HG02870 (cell line): ENCODE data around the gene TACC2.
"Not testable (repeated sequence)": the region's sequence is repeated elsewhere in the genome, so short reads cannot be mapped to it uniquely, and the experiment has no call there.

Experiments
- ATAC-seq: cut with Tn5 transposase; IDR thresholded peaks from one replicate; pipeline ENCODE4 v1.9.1; 2021; ENCODE audit warnings: mild to moderate bottlenecking, moderate library complexity; ENCODE audit not compliant: unreplicated experiment

Gene TACC2

GRCh38 chr10:122023257-122023656, 34.3 kb downstream of the TACC2 start:
- ATAC-seq, result not testable (repeated sequence)

- no peak for ATAC-seq
Measured at GRCh38 chr10:122029499-122030199, 40.7 kb downstream of the TACC2 start.

- no peak for ATAC-seq
Measured at GRCh38 chr10:122030200-122030552, 41.2 kb downstream of the TACC2 start.

GRCh38 chr10:122033224-122033926, 44.4 kb downstream of the TACC2 start:
- ATAC-seq, result no peak

GRCh38 chr10:122034149-122034756, 45.3 kb downstream of the TACC2 start:
- ATAC-seq, result no peak

- ATAC-seq, result no peak
Measured at GRCh38 chr10:122040786-122041185, 51.8 kb downstream of the TACC2 start.

GRCh38 chr10:122042836-122043235, 53.9 kb downstream of the TACC2 start:
- ATAC-seq, result no peak

- no peak for ATAC-seq
Measured at GRCh38 chr10:122044045-122044661, 55.2 kb downstream of the TACC2 start.

GRCh38 chr10:122044713-122045112, 55.8 kb downstream of the TACC2 start:
- ATAC-seq, result no peak

GRCh38 chr10:122045212-122045611, 56.2 kb downstream of the TACC2 start:
- ATAC-seq, result no peak

- ATAC-seq, result no peak
Measured at GRCh38 chr10:122047560-122047959, 58.6 kb downstream of the TACC2 start.

- no peak for ATAC-seq
Measured at GRCh38 chr10:122049076-122049475, 60.1 kb downstream of the TACC2 start.

GRCh38 chr10:122050311-122050710, 61.3 kb downstream of the TACC2 start:
- ATAC-seq, result no peak

GRCh38 chr10:122050811-122051210, 61.8 kb downstream of the TACC2 start:
- ATAC-seq, result no peak

GRCh38 chr10:122051609-122052385, 62.8 kb downstream of the TACC2 start:
- no peak for ATAC-seq

GRCh38 chr10:122052701-122053100, 63.7 kb downstream of the TACC2 start:
- ATAC-seq, result no peak

GRCh38 chr10:122053314-122053713, 64.4 kb downstream of the TACC2 start:
- no peak for ATAC-seq

GRCh38 chr10:122054048-122055025, 65.4 kb downstream of the TACC2 start:
- no peak for ATAC-seq

- no peak for ATAC-seq
Measured at GRCh38 chr10:122055252-122055651, 66.3 kb downstream of the TACC2 start.
